Neural progenitor cell (in vitro differentiated cells): ENCODE data around the gene ADNP2. TPM values are rescaled to one million over a fixed set of nuclear protein-coding genes. Genes with fewer than 3 reads are reported as not detected.
"Not testable (repeated sequence)": the region's sequence is repeated elsewhere in the genome, so short reads cannot be mapped to it uniquely, and the experiment has no call there.

Experiments used
- DNase-seq: peaks from one replicate; pipeline ENCODE4 v3.0.0-alpha.2; 2016; ENCODE audit warnings: low spot score
- H2AFZ ChIP-seq: fragments of 200-600 bp; sonication (generic); replicated peaks from 2 replicates; pipeline ENCODE4 v1.6.1; 2016; ENCODE audit warnings: antibody characterized with exemption
- H3F3A ChIP-seq: fragments of 200-600 bp; sonication (generic); 2 replicates; pipeline ENCODE4 v1.6.1; 2016; ENCODE audit warnings: antibody characterized with exemption, low read depth
- H3K27ac ChIP-seq: fragments of 200-600 bp; sonication (generic); 2 replicates; pipeline ENCODE4 v1.5.1; 2016; ENCODE audit warnings: mild to moderate bottlenecking
- H3K27me3 ChIP-seq: fragments of 200-600 bp; sonication (generic); 2 replicates; pipeline ENCODE4 v1.6.1; 2016; ENCODE audit warnings: mild to moderate bottlenecking, moderate library complexity
- H3K36me3 ChIP-seq: fragments of 200-600 bp; sonication (generic); 2 replicates; pipeline ENCODE4 v1.5.1; 2016
- H3K4me1 ChIP-seq: fragments of 200-600 bp; sonication (generic); 2 replicates; pipeline ENCODE4 v1.6.1; 2016; ENCODE audit warnings: mixed run types
- H3K4me2 ChIP-seq: fragments of 200-600 bp; sonication (generic); 2 replicates; pipeline ENCODE4 v1.6.1; 2016
- H3K4me3 ChIP-seq: fragments of 200-600 bp; sonication (generic); 2 replicates; pipeline ENCODE4 v1.5.1; 2016
- H3K79me2 ChIP-seq: fragments of 200-600 bp; sonication (generic); 2 replicates; pipeline ENCODE4 v1.6.1; 2016; ENCODE audit warnings: low read depth
- H3K9ac ChIP-seq: fragments of 200-600 bp; sonication (generic); 2 replicates; pipeline ENCODE4 v1.6.1; 2016
- H3K9me3 ChIP-seq: fragments of 200-600 bp; sonication (generic); 2 replicates; pipeline ENCODE4 v1.5.1; 2016; ENCODE audit warnings: low read depth
- H4K20me1 ChIP-seq: fragments of 200-600 bp; sonication (generic); 2 replicates; pipeline ENCODE4 v1.6.1; 2016; ENCODE audit warnings: low read depth
- H3K27ac Mint-ChIP-seq: 3 replicates; pipeline ENCODE4 v1.8.0; 2021; ENCODE audit warnings: mixed read lengths
- H3K27me3 Mint-ChIP-seq: 2 replicates; pipeline ENCODE4 v1.8.0; 2022; ENCODE audit warnings: low read depth, mild to moderate bottlenecking, inconsistent platforms, moderate library complexity, mixed read lengths; ENCODE audit not compliant: insufficient read depth
- H3K36me3 Mint-ChIP-seq: 3 replicates; pipeline ENCODE4 v1.8.0; 2021; ENCODE audit warnings: mixed read lengths
- H3K4me1 Mint-ChIP-seq: 3 replicates; pipeline ENCODE4 v1.8.0; 2021; ENCODE audit warnings: mixed read lengths
- H3K4me3 Mint-ChIP-seq: 3 replicates; pipeline ENCODE4 v1.8.0; 2021; ENCODE audit warnings: mild to moderate bottlenecking, moderate library complexity, mixed read lengths
- H3K9me3 Mint-ChIP-seq: 3 replicates; pipeline ENCODE4 v1.8.0; 2020; ENCODE audit warnings: mixed read lengths
- EZH2 ChIP-seq: fragments of 200-600 bp; sonication (generic); IDR thresholded peaks from 2 replicates; pipeline ENCODE4 v1.6.1; 2017; ENCODE audit warnings: antibody characterized with exemption, mild to moderate bottlenecking, moderate library complexity
- EZH2phosphoT487 ChIP-seq: fragments of 200-600 bp; sonication (generic); IDR thresholded peaks from 2 replicates; pipeline ENCODE4 v1.6.1; 2017; ENCODE audit warnings: antibody characterized with exemption
- total RNA-seq: library from RNA; depleted of rRNA; stranded (reverse); fragments of >200 nt; gene quantifications from 2 replicates; pipeline ENCODE4 v1.2.3, GENCODE V29; 2015; ENCODE audit warnings: low replicate concordance
- TF ChIP-seq, protein P1 (sequence below): fragments of 200-600 bp; sonication (generic); IDR thresholded peaks from 2 replicates; pipeline ENCODE4 v1.5.1; 2017; ENCODE audit warnings: antibody characterized with exemption, mild to moderate bottlenecking

Gene ADNP2
- total RNA-seq, 1 donor from 2014 or later, result 72.4 TPM

GRCh38 chr18:80159713-80160636, 50.9 kb downstream of the ADNP2 start:
- H3K36me3 Mint-ChIP-seq, result peaks cover 31% of the 10 kb centered on the region
- no peak overlapping the region for H3K4me2 ChIP-seq

DNA sequence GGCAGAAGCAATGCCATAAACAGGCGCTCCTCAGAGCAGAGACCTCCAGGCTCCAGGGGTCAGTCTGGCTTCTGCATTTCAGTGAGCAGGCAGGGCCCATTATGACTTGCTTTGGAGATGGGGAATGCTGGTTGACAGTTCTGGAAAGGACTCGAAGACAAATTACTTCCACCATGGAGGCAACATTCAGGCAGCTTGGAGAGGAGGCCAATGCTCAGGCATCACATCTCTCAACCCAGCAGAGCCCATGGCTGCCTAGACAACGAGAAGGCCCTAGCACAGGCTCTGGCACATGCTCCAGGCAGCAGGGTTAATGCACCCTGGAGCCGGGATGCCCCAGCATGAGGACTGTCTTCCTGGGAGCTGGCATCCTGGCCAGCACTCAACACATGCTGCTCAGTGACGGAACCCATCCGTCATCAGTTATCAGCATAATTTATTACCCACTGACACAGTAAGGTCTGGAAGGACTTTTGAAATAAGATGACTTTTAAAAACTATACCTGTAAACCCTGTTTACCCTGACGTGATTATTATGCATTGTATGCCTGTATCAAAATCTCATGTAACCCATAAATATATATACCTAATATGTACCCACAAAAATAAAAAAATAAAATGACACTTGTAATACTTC, 52.8 kb downstream of the ADNP2 start:
- Histone ChIP-seq H3K4me1 (no peaks in the 10 kb centered on the region), H3K79me2 (no peaks in the 10 kb centered on the region), H4K20me1 (peaks cover 8% of the 10 kb centered on the region), H3K9me3 (no peaks in the 10 kb centered on the region), H3K27me3 (no peaks in the 10 kb centered on the region), H3K36me3 (no peaks in the 10 kb centered on the region), H3K27ac (no peak overlapping the region), H3F3A (peaks cover 8% of the 10 kb centered on the region), H3K4me2 (no peak overlapping the region), H3K9ac (no peak overlapping the region), H3K4me3 (no peak overlapping the region), H2AFZ (no peak overlapping the region)
- Mint-ChIP-seq H3K4me3 (no peak overlapping the region), H3K4me1 (peaks cover 4% of the 10 kb centered on the region), H3K36me3 (peaks cover 39% of the 10 kb centered on the region), H3K27ac (no peak overlapping the region), H3K9me3 (peaks cover 20% of the 10 kb centered on the region), H3K27me3 (peaks cover 2% of the 10 kb centered on the region)
- TF ChIP-seq, protein P1, sequence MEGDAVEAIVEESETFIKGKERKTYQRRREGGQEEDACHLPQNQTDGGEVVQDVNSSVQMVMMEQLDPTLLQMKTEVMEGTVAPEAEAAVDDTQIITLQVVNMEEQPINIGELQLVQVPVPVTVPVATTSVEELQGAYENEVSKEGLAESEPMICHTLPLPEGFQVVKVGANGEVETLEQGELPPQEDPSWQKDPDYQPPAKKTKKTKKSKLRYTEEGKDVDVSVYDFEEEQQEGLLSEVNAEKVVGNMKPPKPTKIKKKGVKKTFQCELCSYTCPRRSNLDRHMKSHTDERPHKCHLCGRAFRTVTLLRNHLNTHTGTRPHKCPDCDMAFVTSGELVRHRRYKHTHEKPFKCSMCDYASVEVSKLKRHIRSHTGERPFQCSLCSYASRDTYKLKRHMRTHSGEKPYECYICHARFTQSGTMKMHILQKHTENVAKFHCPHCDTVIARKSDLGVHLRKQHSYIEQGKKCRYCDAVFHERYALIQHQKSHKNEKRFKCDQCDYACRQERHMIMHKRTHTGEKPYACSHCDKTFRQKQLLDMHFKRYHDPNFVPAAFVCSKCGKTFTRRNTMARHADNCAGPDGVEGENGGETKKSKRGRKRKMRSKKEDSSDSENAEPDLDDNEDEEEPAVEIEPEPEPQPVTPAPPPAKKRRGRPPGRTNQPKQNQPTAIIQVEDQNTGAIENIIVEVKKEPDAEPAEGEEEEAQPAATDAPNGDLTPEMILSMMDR, result no peak
- TF ChIP-seq EZH2 (no peak), EZH2phosphoT487 (no peak)
- DNase-seq, result no peak

More at GRCh38 chr18:80159713-80160636, 50.9 kb downstream of the ADNP2 start:
- H3F3A ChIP-seq, result peaks cover 18% of the 10 kb centered on the region
- peaks cover 9% of the 10 kb centered on the region for H4K20me1 ChIP-seq
- no peak overlapping the region for H3K27ac Mint-ChIP-seq
- H3K79me2 ChIP-seq, result no peaks in the 10 kb centered on the region
- no peaks in the 10 kb centered on the region for H3K4me1 ChIP-seq
- peaks cover 9% of the 10 kb centered on the region for H3K9me3 Mint-ChIP-seq
- H3K9ac ChIP-seq, result no peak overlapping the region
- H2AFZ ChIP-seq, result no peak overlapping the region
- no peak overlapping the region for H3K4me3 ChIP-seq
- H3K27me3 ChIP-seq, result no peaks in the 10 kb centered on the region
- no peak overlapping the region for H3K4me3 Mint-ChIP-seq
- no peaks in the 10 kb centered on the region for H3K36me3 ChIP-seq
- DNase-seq, result no peak
- H3K27ac ChIP-seq, result no peak overlapping the region
- H3K27me3 Mint-ChIP-seq, result no peaks in the 10 kb centered on the region
- H3K9me3 ChIP-seq, result no peaks in the 10 kb centered on the region
- H3K4me1 Mint-ChIP-seq, result peaks cover 2% of the 10 kb centered on the region
- TF ChIP-seq EZH2phosphoT487 (no peak), EZH2 (no peak)
- TF ChIP-seq, protein P1, result no peak

GRCh38 chr18:80163183-80163582, 54.1 kb downstream of the ADNP2 start:
- no peaks in the 10 kb centered on the region for H3K36me3 ChIP-seq
- Mint-ChIP-seq H3K27me3 (peaks cover 5% of the 10 kb centered on the region), H3K9me3 (peaks cover 23% of the 10 kb centered on the region), H3K36me3 (peaks cover 42% of the 10 kb centered on the region), H3K27ac (no peak overlapping the region), H3K4me1 (peaks cover 6% of the 10 kb centered on the region), H3K4me3 (no peak overlapping the region)
- no peak overlapping the region for H2AFZ ChIP-seq
- H3F3A ChIP-seq, result no peaks in the 10 kb centered on the region
- H3K9ac ChIP-seq, result no peak overlapping the region
- H3K27ac ChIP-seq, result no peak overlapping the region
- H3K79me2 ChIP-seq, result no peaks in the 10 kb centered on the region
- H3K4me3 ChIP-seq, result no peak overlapping the region
- no peaks in the 10 kb centered on the region for H3K27me3 ChIP-seq
- TF ChIP-seq EZH2 (no peak), EZH2phosphoT487 (no peak)
- TF ChIP-seq, protein P1, result no peak
- H3K9me3 ChIP-seq, result no peaks in the 10 kb centered on the region
- DNase-seq, result no peak
- no peak overlapping the region for H3K4me2 ChIP-seq
- H3K4me1 ChIP-seq, result no peaks in the 10 kb centered on the region
- H4K20me1 ChIP-seq, result no peaks in the 10 kb centered on the region

GRCh38 chr18:80164727-80165355, 55.8 kb downstream of the ADNP2 start:
- not testable (repeated sequence) for H3K4me3 Mint-ChIP-seq, H3K27me3 Mint-ChIP-seq, H3K27ac Mint-ChIP-seq

More at GRCh38 chr18:80164727-80165355, 55.8 kb downstream of the ADNP2 start:
- peaks cover 11% of the 10 kb centered on the region for H3K4me1 Mint-ChIP-seq
- DNase-seq, H3K4me3 ChIP-seq, H2AFZ ChIP-seq, H4K20me1 ChIP-seq, H3K79me2 ChIP-seq, H3F3A ChIP-seq, H3K4me2 ChIP-seq, H3K4me1 ChIP-seq, H3K9ac ChIP-seq, H3K27ac ChIP-seq, H3K9me3 ChIP-seq, H3K36me3 ChIP-seq, H3K27me3 ChIP-seq: not testable (repeated sequence)
- H3K9me3 Mint-ChIP-seq, result peaks cover 23% of the 10 kb centered on the region
- H3K36me3 Mint-ChIP-seq, result peaks cover 44% of the 10 kb centered on the region
